SK-N-SH treated with all-trans-retinoic acid at 6 μM for 48 hours (cell line): ENCODE measurements around the gene EPHB6.

ENCODE experiments used
- ARNTL ChIP-seq: fragments of 450-650 bp; formaldehyde crosslinking; IDR thresholded peaks from 2 replicates; pipeline ENCODE4 v1.5.0; 2020; ENCODE audit warnings: low read depth, mild to moderate bottlenecking, moderate library complexity, borderline replicate concordance
- BACH2 ChIP-seq: fragments of 250-450 bp; sonication (Bioruptor Pico); IDR thresholded peaks from 2 replicates; pipeline ENCODE4 v1.9.0; 2021; ENCODE audit warnings: mild to moderate bottlenecking, borderline replicate concordance
- CSDC2 ChIP-seq: fragments of 250-450 bp; sonication (Bioruptor Pico); IDR thresholded peaks from 2 replicates; pipeline ENCODE4 v1.5.0; 2020; ENCODE audit warnings: mild to moderate bottlenecking, moderate library complexity
- GLIS3 ChIP-seq: fragments of 250-450 bp; sonication (Bioruptor Pico); IDR thresholded peaks from 2 replicates; pipeline ENCODE4 v1.5.0; 2020; ENCODE audit warnings: mild to moderate bottlenecking, moderate library complexity
- SNAI2 ChIP-seq: fragments of 250-450 bp; sonication (Bioruptor Pico); IDR thresholded peaks from 2 replicates; pipeline ENCODE4 v1.5.0; 2020; ENCODE audit warnings: mild to moderate bottlenecking, moderate library complexity
- TCF4 ChIP-seq: fragments of 250-450 bp; sonication (Bioruptor Pico); IDR thresholded peaks from 2 replicates; pipeline ENCODE4 v1.8.0; 2021; ENCODE audit warnings: mild to moderate bottlenecking, moderate library complexity, borderline replicate concordance
- ZNF70 ChIP-seq: fragments of 450-650 bp; formaldehyde crosslinking; IDR thresholded peaks from 2 replicates; pipeline ENCODE4 v1.5.0; 2020; ENCODE audit warnings: mild to moderate bottlenecking, moderate library complexity

- no peak for TF ChIP-seq BACH2 (CRISPR knock-in tag)
- no peak for TF ChIP-seq TCF4 (CRISPR knock-in tag)
- no peak for TF ChIP-seq SNAI2 (CRISPR knock-in tag)
- no peak for TF ChIP-seq CSDC2 (CRISPR knock-in tag)
- no peak for TF ChIP-seq ZNF70 (CRISPR knock-in tag)
- TF ChIP-seq GLIS3 (CRISPR knock-in tag), result no peak
- TF ChIP-seq ARNTL, result no peak
Measured at GRCh38 chr7:142875456-142875855, 20.6 kb downstream of the EPHB6 start.
